HG02970 (cell line): ENCODE results near the gene TNFRSF25.

ENCODE experiments used
- ATAC-seq: cut with Tn5 transposase; IDR thresholded peaks from one replicate; pipeline ENCODE4 v1.9.1; 2021; ENCODE audit warnings: mild to moderate bottlenecking, moderate library complexity, moderate number of reproducible peaks; ENCODE audit not compliant: unreplicated experiment, low FRiP score

The TNFRSF25 gene

DNA sequence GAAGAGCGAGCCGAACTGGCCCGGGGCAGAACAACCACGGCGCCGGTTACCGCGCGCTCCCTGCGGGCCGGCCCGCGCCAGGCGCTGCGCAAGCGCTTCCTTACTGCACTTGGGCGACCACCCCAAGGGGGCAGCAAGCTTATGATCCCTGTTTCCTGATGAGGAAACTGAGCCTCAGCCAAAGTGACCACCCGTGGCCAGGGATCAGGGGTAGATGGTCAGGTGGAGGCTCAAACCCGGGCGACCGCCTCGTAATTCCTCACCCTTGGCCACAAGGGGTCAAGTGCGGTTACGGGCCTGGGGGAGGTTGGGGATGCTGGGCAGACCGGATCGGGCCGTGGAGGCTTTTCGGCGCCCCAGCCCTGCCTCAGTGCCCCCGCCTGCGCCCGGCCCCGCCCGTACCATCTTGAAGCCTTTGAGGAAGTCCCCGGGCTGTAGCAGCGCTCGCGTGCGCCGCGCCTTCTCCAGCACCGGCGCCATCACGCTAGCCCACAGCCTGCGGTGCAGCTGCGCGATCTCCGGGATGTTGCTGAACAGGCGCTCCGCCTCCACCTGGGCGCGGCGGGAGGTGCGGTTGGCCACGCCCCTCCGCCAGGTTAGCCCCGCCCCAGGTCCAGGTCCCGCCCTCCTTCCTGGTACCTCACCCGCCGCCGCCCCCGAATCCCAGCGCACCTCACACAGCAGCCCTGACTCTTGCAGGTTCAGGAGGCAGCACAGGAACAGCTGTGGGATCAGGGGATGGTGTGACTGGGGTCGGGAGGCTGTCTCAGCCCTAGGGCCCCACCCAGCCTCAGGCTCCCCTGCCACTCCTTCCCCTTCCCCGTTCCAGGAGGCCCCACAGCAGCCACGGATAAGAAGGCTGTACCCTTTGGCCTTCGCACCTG is 5.4 kb upstream of the TNFRSF25 start:
- no peak for ATAC-seq

DNA sequence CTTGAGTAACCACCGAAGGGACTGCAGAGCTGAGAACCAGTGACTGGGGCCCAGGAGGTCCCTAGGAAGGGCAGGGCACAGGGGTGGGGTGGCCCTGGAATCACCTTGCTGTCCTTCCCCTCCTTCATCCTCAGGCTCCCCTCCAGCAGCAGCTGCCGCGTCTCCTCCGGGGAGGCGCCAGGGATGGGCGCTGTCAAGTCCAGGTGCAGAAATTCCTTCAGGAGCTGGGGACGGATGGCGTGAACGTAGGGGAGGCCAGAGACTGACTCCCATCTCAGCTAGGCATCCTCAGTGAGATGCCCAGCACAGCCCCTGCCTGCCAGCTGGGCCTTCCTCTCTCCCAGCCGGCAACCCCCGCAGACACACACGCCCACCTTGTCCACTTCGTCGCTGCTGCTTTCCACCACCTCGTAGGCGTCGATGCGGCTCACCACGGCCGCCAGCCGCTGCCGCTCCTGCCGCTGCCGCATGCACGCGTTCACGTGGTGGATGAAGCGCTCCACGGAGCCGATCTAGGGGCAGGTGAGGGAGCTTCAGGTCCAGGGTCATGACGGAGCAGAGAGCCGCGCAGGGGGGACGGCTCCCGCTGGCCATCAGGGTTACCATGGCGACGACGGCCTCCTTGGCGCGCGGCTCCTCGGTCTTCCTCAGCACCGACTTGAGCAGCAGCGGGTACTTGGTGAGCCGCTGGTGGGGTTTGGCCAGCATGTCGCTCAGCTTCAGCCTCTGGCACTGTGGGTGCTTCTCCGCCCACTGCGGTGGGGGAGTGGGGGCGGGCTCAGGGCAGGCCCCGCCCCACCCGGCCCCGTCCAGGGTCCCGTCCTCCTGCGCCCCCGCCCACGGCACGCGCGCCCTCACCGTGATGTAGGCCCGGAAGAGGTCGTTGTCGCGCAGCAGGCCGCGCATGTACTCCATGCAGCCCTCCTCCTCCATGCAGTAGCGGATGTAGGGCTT is 4.4 kb upstream of the TNFRSF25 start:
- no peak for ATAC-seq

DNA sequence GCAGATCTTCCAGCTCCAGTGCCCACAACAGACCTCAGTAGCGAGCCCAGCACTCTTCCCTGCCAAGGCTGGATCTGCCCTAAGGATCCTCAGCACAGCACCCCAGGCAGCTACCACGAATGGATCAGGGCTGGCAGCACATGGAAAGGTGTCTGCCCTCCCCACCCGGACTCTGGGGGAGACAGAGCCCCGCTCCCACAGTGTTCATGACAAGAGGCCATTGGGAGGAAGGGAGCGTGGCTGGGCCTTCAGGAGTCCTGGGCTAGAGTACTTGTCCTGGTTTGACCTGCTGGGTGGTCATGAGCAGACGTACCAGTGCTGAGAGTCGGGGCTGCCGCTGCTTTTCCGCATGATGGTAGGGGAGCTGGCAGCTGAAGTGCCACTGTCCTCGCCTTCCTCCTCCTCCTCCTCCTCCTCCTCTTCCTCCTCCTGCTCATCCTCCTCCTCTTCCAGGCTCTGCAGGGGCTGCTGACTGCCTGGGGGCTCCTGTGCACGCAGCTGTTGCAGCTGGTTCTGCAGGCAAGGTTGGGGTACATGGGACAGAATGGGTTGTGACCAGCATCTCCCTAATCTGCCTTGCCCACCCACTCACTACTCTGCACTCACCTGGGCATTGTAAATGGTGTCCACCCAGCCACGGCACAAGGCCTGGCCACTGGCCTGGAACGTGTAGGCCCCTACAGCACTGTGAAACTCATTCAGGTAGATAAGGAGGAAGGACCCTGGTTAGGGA is 2.9 kb upstream of the TNFRSF25 start:
- no peak for ATAC-seq

- no peak for ATAC-seq
Observed at GRCh38 chr1:6467744-6468688, 2.0 kb upstream of the TNFRSF25 start.

DNA sequence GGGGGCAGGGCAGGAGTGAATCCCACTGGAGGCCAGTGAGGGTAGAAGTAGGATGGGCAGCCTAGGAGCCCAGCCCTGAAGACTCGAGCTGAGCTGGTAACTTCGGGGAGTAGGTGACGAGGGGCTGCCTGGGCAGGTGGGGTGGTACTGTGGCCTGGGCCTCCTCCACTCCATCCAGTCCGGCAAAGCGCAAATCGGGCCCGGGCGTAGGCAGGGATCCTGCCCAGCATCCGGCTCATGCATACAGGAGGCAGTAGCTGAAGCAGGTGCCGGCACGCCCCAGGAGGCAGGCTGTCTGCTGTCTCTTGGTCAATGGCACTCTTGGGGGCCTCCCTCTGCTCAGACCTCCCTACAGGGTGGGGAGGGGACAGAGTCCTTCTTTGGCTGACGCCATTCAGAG is 1.3 kb upstream of the TNFRSF25 start:
- ATAC-seq, result no peak

DNA sequence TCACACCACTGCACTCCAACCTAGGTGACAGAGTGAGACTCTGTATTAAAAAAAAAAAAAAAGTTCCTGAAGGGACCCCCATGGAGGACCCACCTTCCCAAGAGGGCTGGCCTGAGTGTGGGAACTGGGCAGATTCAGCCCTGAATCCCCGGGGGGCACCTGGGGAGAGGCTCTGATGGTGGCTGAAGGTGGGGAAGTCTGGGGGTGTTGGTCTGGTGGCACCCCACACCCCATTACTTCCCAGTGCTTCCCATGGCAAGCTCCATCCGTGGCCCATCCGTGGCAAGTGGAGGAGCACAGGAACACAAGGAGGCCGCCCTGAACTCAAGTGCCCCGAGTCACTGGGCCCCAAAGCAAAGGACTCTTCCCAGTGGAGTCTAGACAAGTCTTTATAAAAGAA is 778 bp upstream of the TNFRSF25 start:
- no peak for ATAC-seq

DNA sequence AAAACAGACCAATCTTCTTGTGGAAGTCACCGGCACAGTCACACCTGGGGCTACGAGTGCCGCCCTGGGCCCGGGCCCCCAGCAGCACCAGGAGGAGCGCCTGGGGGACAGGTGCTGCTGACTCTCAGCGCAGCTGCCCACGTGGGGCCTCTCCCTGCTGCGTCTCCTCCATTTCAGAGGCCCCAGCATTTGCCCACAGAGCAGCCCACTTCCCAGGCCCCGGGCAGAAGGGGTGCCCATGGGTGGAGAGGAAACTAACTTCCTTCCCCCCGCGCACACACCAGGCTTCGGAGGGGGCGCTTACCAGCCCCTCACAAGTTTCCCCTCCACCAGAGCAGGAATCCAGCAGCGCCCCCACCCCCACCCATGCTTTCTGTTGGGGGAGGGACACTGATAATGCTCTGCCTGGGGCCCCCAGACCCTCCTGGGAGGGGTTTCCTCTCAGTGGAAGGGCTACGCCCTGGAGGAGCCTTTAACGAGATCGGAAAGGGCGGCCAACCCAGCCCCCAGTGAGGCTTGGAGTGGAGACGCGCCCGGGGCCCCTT is 440 bp downstream of the TNFRSF25 start:
- ATAC-seq, result no peak

DNA sequence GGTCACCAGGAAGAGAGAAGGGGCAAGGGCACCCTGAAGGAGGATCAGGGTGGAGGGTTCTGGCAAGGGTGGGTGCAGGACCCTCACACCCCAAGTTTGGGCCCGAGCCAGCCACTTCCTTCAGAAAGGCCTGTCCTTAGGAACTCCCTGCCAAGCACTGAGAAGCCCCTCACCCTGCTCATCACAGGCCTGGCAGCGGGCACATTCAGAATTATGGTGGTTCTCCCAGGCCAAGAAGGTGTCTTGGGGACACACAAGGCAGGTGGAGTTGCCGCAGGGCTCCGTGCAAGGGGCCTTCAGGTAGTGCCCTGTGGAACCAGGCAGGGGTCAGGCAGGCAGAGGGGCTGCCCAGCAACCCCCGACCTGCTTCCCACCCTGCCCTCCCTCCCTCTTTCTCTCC is 1.1 kb downstream of the TNFRSF25 start:
- no peak for ATAC-seq

DNA sequence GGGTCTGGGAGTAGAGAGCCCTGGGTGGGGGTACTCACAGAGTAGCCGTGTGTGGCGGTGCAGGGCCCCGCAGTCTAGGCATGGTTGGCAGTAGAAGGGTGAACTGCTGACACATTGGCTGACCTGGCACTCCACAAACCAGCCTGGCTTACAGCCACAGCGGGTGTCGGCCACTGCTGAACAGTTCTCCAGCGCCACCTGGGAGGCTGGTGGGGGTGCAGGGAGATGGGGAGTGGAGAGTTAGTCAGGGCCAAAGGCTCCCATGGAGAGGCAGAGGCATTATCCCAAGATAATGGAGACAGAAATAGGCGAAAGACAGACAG is 1.5 kb downstream of the TNFRSF25 start:
- ATAC-seq, result no peak

GRCh38 chr1:6463120-6463412 is 2.9 kb downstream of the TNFRSF25 start:
- ATAC-seq, result no peak

GRCh38 chr1:6462412-6463119 is 3.4 kb downstream of the TNFRSF25 start:
- ATAC-seq, result no peak

DNA sequence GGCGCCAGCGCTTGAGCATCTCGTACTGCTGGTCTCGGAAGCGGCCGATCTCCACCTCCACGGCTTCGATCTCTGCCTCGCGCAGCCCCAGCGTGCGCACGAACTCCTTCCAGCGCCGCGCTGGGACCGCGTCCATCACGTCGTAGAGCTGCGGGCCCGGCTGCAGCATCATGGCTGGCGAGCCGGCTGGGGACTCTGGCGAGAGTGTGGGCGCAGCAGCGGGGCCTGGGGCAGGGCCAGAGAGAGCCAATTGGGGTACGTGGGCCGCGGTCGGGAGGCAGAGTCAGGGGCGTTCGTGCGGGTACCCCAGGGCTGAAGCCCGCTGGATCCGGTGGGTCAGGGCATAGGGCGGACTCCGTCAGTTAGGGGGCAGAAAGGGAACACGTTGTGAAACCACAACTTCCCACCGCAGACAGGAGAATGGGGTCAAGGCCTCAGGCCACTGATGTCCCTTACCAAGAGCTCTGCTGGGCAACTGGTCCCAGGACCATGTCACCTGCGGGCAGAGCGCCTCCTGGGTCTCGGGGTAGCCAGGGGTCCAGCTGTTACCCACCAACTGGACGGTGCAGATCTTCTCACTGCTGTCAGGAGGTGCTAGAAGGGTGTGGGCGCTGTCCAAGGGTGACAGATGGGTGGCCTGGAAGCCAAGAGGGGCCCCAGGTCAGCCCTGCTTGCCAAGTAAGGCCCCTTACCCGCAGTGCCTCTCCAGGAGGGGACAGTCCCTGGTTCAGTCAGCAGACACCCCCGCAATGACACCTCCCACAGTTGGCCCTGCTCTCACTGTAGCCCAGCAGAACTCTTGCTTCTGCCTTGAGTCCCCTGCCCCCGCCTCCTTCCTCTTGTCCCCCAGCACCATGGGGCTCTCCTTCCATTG is 4.2 kb downstream of the TNFRSF25 start:
- no peak for ATAC-seq

- ATAC-seq, result no peak
Observed at GRCh38 chr1:6461051-6461530, 4.9 kb downstream of the TNFRSF25 start.

- ATAC-seq, result no peak
Observed at GRCh38 chr1:6460301-6461050, 5.5 kb downstream of the TNFRSF25 start.

DNA sequence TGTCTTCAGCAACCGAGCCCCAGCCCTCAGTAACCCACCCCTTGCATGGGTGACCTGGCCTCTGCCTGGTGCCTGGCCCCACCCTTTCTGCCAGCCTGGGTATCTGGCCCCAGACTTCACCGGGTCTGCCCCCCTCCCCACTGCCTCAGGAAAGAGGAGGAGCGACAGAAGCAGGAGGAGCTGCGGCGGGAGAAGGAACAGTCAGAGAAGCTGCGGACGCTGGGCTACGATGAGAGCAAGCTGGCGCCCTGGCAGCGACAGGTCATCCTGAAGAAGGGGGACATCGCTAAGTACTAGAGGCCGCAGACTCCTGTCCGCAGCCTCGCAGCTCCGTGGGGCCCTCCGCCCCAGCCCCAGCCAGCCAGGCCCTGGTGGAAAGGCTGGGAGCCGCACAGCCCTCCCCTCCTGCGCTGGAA is 6.1 kb downstream of the TNFRSF25 start:
- no peak for ATAC-seq

- no peak for ATAC-seq
Observed at GRCh38 chr1:6456800-6457466, 9.0 kb downstream of the TNFRSF25 start.
